DMS114 treated with DMSO at 0.1 percent for 48 hours (cell line): ENCODE data around the gene STRN4.
"Not testable (repeated sequence)": the region's sequence is repeated elsewhere in the genome, so short reads cannot be mapped to it uniquely, and the experiment has no call there.

Experiments used
- DNase-seq: peaks from one replicate; lab custom pipeline; 2025; ENCODE audit not compliant: unreplicated experiment; lab: John Stamatoyannopoulos, UW

STRN4 gene

GRCh38 chr19:46714444-46715106 lies 31.7 kb downstream of the STRN4 start:
- no peak for DNase-seq

- no peak for DNase-seq
These were observed 32.3 kb downstream of the STRN4 start for GRCh38 chr19:46713781-46714443.

DNA sequence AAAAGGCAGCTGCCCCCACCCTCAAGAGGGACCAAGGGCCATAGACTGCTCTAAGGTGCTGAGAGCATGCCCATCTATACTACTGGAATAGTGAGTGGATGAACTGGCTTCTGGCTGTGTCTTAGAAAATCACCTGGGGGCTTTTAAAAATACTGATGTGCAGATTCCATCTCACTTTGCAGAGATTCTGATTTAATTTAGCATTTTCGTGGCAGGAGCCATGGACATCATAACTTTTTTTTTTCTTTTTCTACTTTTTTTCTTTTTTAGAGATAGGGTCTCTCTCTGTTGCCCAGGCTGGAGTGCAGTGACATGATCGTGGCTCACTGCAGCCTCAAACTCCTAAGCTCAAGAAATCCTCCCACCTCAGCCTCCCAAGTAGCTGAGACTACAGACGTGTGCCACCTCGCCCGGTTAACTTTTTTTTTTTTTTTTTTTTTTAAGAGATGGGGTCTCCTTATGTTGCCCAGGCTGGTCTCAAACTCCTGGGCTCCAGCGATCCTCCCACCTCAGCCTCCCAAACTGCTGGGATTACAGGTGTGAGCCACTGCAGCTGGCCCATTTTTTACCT lies 33.4 kb downstream of the STRN4 start:
- DNase-seq = not testable (repeated sequence)

GRCh38 chr19:46710687-46711086 lies 35.6 kb downstream of the STRN4 start:
- no peak for DNase-seq

- no peak for DNase-seq
These were observed 41.7 kb downstream of the STRN4 start for GRCh38 chr19:46704379-46705076.

- no peak for DNase-seq
These were observed 45.5 kb downstream of the STRN4 start for GRCh38 chr19:46700704-46701103.

DNA sequence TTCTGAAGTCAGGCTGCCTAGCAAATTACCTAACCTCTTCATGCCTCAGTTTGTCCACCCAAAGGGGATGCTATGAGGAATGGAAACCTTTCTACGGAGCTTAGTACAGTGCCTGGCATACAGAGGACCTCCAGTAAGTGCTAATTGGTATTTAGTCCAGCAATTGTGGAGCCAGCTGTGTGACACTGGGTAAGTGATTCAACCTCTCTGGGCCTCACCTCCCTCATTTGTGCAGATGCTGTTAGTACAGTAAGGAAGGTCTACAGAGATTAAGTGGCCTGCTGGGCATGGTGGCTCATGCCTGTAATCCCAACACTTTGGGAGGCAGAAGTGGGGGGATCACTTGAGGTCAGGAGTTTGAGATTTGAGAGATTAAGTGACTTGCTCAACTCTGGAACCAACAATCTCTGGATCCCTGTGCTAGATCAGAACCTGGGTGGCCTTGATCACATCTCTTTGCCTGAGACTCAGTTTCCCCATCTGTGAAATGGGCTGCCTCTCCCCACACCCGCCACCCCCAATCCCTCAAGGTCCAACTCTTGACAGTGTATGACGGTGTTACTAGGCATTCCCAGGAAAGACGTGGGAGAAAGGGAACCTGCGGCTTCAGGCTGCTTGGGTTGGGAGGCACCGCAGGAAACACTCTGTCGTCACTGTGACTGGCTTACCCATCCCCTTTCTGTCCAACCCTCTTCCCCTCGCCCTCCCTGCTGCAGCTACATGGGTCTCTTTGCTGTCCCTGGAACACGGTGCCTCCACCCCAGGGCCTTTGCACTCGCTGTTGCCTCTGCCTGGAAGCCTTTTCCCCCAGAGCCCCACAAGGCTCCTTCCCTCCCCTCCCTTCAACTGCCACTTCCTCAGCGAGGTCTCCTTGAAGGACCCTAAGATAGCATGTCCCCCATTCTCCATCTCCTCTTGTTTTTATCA lies 47.6 kb downstream of the STRN4 start:
- DNase-seq = no peak

GRCh38 chr19:46697204-46697960 lies 48.9 kb downstream of the STRN4 start:
- no peak for DNase-seq

DNA sequence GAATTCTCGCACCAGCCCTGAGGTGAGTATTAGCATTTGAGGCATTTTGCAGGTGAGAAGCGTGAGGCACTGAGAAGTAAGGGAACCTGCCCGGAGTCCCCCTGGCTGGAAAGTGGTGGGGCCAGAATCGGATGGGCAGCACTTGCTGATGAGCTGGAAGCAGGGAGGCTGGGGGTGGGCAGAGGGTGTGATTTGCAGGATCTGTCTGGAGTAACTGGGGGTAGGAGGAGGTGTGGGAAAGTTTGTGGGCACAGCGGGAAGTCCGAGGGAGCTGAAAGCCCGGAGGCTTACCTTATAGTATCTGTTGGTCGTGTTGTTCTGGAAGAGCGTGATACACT lies 49.4 kb downstream of the STRN4 start:
- no peak for DNase-seq

- DNase-seq = no peak
These were observed 50.2 kb downstream of the STRN4 start for GRCh38 chr19:46696052-46696451.

- DNase-seq = no peak
These were observed 52.5 kb downstream of the STRN4 start for GRCh38 chr19:46693760-46694159.

GRCh38 chr19:46692918-46693722 lies 53.1 kb downstream of the STRN4 start:
- no peak for DNase-seq

- no peak for DNase-seq
These were observed 54.3 kb downstream of the STRN4 start for GRCh38 chr19:46691948-46692347.

DNA sequence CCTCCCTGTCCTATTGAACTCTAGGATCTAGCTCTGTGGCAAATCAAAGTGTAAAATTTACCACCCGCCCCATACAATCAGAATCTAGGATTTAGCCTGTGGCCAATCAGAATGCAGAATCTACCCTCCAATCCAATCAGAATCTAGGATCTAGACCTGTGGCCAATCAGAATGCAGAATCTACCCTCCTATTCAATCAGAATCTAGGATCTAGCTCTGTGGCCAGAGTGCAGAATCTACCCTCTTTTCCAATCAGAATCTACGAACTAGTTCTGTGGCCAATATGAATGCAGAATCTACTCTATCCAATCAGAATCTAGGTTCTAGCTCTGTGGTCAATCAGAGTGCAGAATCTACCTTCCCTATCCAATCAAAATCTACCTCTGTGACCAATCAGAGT lies 55.1 kb downstream of the STRN4 start:
- no peak for DNase-seq

DNA sequence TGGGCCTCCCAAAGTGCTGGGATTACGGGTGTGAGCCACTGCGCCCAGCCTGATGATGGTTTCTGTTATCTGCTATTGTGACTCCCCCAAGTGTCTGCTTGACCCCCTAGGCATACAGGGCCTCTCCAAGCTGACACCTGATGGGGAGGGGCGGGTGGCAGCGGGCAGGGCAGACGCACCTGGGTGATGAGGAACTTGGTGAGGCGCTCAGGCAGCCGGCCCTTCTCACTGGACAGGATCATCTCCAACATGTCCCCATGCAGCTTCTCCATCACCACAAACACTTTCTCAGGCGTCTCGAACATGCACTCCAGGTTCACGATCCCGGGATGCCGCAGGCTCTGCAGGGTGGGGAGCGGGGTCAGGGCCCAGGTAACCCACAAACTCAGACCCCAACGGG lies 56.9 kb downstream of the STRN4 start:
- no peak for DNase-seq

GRCh38 chr19:46687438-46688145 lies 58.7 kb downstream of the STRN4 start:
- DNase-seq = no peak

DNA sequence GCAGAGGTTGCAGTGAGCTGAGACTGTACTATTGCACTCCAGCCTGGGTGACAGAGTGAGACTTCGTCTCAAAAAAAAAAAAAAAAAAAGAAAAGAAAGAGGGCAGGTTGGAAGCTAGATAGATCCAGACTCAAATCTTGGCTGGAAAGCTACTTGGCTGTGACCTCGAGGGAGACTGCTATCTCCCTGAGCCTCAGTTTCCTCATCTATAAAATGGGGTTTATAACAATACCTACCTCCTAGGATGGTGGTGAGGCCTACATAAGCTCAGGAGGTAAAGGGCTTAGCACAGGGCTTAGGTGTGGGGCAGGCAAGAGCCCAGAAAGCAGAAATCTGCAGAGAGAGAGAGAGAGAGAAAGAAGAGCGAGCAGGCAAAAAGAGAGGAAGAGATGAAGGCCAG lies 61.1 kb downstream of the STRN4 start:
- DNase-seq = no peak

- no peak for DNase-seq
These were observed 68.0 kb downstream of the STRN4 start for GRCh38 chr19:46678110-46678732.
